Adrenal gland (tissue), 12 donors: ENCODE measurements around the gene NSUN7. TPM values are rescaled to one million over a fixed set of nuclear protein-coding genes. Genes with fewer than 3 reads are reported as not detected.

Experiments
- DNase-seq, 7 donors: peaks; one replicate each; pipeline ENCODE4 v3.0.0-alpha.2; 2019 to 2020
- H3K27ac ChIP-seq, 5 donors: fragments of 200-600 bp; sonication (generic) in 4 of 5; 1 replicate in 3 of 5; 2 replicates in 2 of 5; pipeline versions ENCODE4 v1.5.1 to v1.8.0; 2016 to 2020; ENCODE audit warnings: mild to moderate bottlenecking in 1 of 5
- H3K27me3 ChIP-seq: fragments of 200-600 bp; 2 replicates; pipeline ENCODE4 v1.8.0; 2021
- H3K36me3 ChIP-seq, 2 donors: fragments of 200-600 bp; replicated peaks in 1 of 2; 1 replicate in 1 of 2; 2 replicates in 1 of 2; pipeline versions ENCODE4 v1.5.1 to v1.8.0; 2018 to 2022
- H3K4me1 ChIP-seq, 2 donors: fragments of 200-600 bp; replicated peaks in 1 of 2; 1 replicate in 1 of 2; 2 replicates in 1 of 2; pipeline versions ENCODE4 v1.5.1 to v1.8.0; 2018 to 2021
- H3K4me3 ChIP-seq, 4 donors: fragments of 200-600 bp; sonication (generic) in 3 of 4; one replicate each; pipeline ENCODE4 v1.5.1; 2016 to 2018
- H3K9me3 ChIP-seq, 3 donors: fragments of 200-600 bp; sonication (generic) in 1 of 3; replicated peaks in 1 of 3; 1 replicate in 2 of 3; 2 replicates in 1 of 3; pipeline versions ENCODE4 v1.5.1 to v1.8.0; 2016 to 2021
- POLR2A ChIP-seq, 2 donors: fragments of 450-650 bp; IDR thresholded peaks; one replicate each; pipeline ENCODE4 v1.6.1; 2017; ENCODE audit warnings: antibody characterized with exemption in 2 of 2, mild to moderate bottlenecking in 2 of 2, moderate library complexity in 1 of 2
- WGBS, 4 donors: extraction: QIAGEN DNeasy Blood & Tissue Kit in 2 of 4; methylation state at CpG; one replicate each; pipeline versions ENCODE4 v1.1.5 to v1.1.7; 2013 to 2017; 5-methylcytosine and 5-hydroxymethylcytosine counted together
- intact Hi-C, 2 donors: fragments of 100-400 bp; cut with DNase I; formaldehyde crosslinking; loops; one replicate each; pipeline versions ENCODE4 v1.14.1 to v1.15.0; 2022 to 2023
- polyA plus RNA-seq, 3 donors: library from polyadenylated mRNA; stranded (reverse); fragments of 200-250 nt in 2 of 3; fragments of 350-450 nt in 1 of 3; fragmentation: Illumina TruSeq in 1 of 3; extraction: RNeasy Lipid Tissue Mini Kit (QIAGEN cat#74804) in 1 of 3; gene quantifications; one replicate each; pipeline ENCODE4 v1.2.3, GENCODE V29; 2013 to 2014
- total RNA-seq, 9 donors: library from RNA; depleted of rRNA in 4 of 9; stranded (reverse); fragments of >200 nt in 4 of 9; fragments of 120-200 nt in 1 of 9; fragmentation: NEBNext Ultra II Directional in 1 of 9; extraction: Animal tissue kit (Norgen Biotek cat#: 25700) in 1 of 9; gene quantifications; one replicate each; pipeline versions ENCODE4 v1.1.0 to v1.2.4, GENCODE V29; 2013 to 2023
- TF ChIP-seq, protein P1 (sequence below), 6 experiments: fragments of 450-650 bp in 4 of 6; fragments of 200-600 bp in 2 of 6; sonication (generic) in 1 of 6; IDR thresholded peaks; 1 replicate in 5 of 6; 2 replicates in 1 of 6; pipeline versions ENCODE4 v1.5.1 to v1.8.0; 2016 to 2021; ENCODE audit warnings: antibody characterized with exemption in 6 of 6, mild to moderate bottlenecking in 2 of 6, moderate library complexity in 1 of 6
- donor health status: healthy with polysubstance abuse.
- donor health status: Bipolar disorder and iron deficiency.
- donor health status: DM: yes; HTN: yes; CAD: no.
- donor health status: DM: no; HTN: no; CAD: no.
- donor health status: DM: no; HTN: no; CAD: no.
- donor health status: DM: yes; HTN: yes; CAD: no.

The NSUN7 gene
- total and polyA plus RNA-seq, 12 donors, result 0.79 to 10.4 (median 2.1) TPM

DNA sequence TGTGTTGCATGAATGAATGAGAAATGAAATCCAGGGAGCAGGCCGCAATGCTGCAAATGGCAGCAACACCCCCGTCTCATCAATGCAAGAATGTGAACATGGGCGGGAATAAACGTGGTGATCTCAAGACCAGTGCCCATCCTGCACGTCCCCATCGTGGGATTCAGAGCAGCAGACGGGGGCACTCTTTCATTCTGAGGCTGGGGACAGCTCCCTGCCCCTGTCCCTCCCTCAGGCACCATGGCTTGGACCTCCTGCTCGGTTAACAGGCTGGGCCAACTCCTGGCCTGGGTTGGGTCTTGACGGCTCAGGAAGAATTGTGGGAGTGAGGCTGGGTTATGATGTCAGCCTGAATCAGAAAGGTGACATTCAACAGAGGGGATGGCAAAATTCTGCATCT, 78.9 kb downstream of the NSUN7 start:
- Histone ChIP-seq H3K27me3 (no peaks in the 10 kb centered on the region), H3K27ac (no peak overlapping the region), H3K9me3 (no peaks in the 10 kb centered on the region), H3K4me1 (no peaks in the 10 kb centered on the region), H3K4me3 (no peak overlapping the region), H3K36me3 (peaks cover 0 to 14% of the 10 kb centered on the region in 2 donors)
- TF ChIP-seq POLR2A (IDR thresholded peaks at IDR 0.05), result no peak
- TF ChIP-seq, protein P1, sequence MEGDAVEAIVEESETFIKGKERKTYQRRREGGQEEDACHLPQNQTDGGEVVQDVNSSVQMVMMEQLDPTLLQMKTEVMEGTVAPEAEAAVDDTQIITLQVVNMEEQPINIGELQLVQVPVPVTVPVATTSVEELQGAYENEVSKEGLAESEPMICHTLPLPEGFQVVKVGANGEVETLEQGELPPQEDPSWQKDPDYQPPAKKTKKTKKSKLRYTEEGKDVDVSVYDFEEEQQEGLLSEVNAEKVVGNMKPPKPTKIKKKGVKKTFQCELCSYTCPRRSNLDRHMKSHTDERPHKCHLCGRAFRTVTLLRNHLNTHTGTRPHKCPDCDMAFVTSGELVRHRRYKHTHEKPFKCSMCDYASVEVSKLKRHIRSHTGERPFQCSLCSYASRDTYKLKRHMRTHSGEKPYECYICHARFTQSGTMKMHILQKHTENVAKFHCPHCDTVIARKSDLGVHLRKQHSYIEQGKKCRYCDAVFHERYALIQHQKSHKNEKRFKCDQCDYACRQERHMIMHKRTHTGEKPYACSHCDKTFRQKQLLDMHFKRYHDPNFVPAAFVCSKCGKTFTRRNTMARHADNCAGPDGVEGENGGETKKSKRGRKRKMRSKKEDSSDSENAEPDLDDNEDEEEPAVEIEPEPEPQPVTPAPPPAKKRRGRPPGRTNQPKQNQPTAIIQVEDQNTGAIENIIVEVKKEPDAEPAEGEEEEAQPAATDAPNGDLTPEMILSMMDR (IDR thresholded peaks at IDR 0.05), result no peak
- no peak for DNase-seq
- WGBS, 4 donors, result 94 to 98% (median 96%) methylated on average over 9 of the region's 9 CpGs
- intact Hi-C loops, result no loop called here

GRCh38 chr4:40829586-40829985, 79.8 kb downstream of the NSUN7 start:
- H3K36me3 ChIP-seq, result peaks cover 0 to 14% of the 10 kb centered on the region in 2 donors
- no peaks in the 10 kb centered on the region for H3K4me1 ChIP-seq
- intact Hi-C loops, result no loop called here
- peak in 3 of 7 donors; percentile 16 to 19 (median 19) for DNase-seq
- no peaks in the 10 kb centered on the region for H3K9me3 ChIP-seq
- WGBS, 4 donors, result 74 to 77% (median 76%) methylated on average over 4 of the region's 4 CpGs
- no peak overlapping the region for H3K27ac ChIP-seq
- TF ChIP-seq POLR2A (IDR thresholded peaks at IDR 0.05), result no peak
- TF ChIP-seq, protein P1 (IDR thresholded peaks at IDR 0.05), result no peak
- no peaks in the 10 kb centered on the region for H3K27me3 ChIP-seq
- H3K4me3 ChIP-seq, result no peak overlapping the region

- H3K9me3 ChIP-seq, result no peaks in the 10 kb centered on the region
- no peaks in the 10 kb centered on the region for H3K36me3 ChIP-seq
- TF ChIP-seq, protein P1 (IDR thresholded peaks at IDR 0.05), result no peak
- no peak overlapping the region for H3K27ac ChIP-seq
- DNase-seq, result no peak
- no peaks in the 10 kb centered on the region for H3K27me3 ChIP-seq
- H3K4me1 ChIP-seq, result no peaks in the 10 kb centered on the region
- no peak overlapping the region for H3K4me3 ChIP-seq
- intact Hi-C loops, result no loop called here
- 91 to 96% (median 95%) methylated on average over 18 of the region's 18 CpGs for WGBS, 4 donors
These were observed 81.6 kb downstream of the NSUN7 start for GRCh38 chr4:40831146-40831907.

DNA sequence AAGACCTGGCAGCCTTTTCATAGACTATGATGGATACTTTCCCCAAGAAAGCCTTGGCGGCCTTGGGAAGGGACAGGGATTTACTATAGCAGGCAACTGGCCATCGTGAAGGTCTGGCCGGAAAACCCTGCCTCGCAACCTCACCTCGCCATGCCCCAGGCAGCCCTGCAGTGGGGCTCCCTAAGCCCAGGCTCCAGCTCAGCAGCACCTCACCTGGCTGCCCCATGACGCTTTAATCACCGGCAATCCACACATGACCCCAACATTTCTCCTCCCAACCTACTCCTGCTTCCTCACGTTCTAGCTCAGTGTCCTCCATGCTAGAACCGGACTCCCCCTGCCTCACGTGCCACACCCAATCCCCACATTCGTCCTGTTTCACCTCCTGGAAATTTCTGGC, 82.4 kb downstream of the NSUN7 start:
- H3K36me3 ChIP-seq, result no peaks in the 10 kb centered on the region
- WGBS, 4 donors, result 78 to 86% (median 83%) methylated on average over 11 of the region's 11 CpGs
- H3K27ac ChIP-seq, result no peak overlapping the region
- H3K4me3 ChIP-seq, result no peak overlapping the region
- intact Hi-C loops, result no loop called here
- H3K9me3 ChIP-seq, result no peaks in the 10 kb centered on the region
- no peaks in the 10 kb centered on the region for H3K27me3 ChIP-seq
- H3K4me1 ChIP-seq, result no peaks in the 10 kb centered on the region
- no peak for DNase-seq
- TF ChIP-seq, protein P1 (IDR thresholded peaks at IDR 0.05), result no peak
- TF ChIP-seq POLR2A (IDR thresholded peaks at IDR 0.05), result no peak
